Mesodermal cell (in vitro differentiated cells): ENCODE data around the gene AKAP7. TPM values are rescaled to one million over a fixed set of nuclear protein-coding genes. Genes with fewer than 3 reads are reported as not detected.
A peak's percentile ranks its signal among the peaks of the same experiment; 100 is the strongest.
"Not testable (repeated sequence)": the region's sequence is repeated elsewhere in the genome, so short reads cannot be mapped to it uniquely, and the experiment has no call there.

Source experiments
- H3K27ac ChIP-seq: 2 replicates; pipeline ENCODE4 v1.7.0; 2013; ENCODE audit warnings: mild to moderate bottlenecking, low read depth, low read length, moderate library complexity; ENCODE audit not compliant: severe bottlenecking
- H3K36me3 ChIP-seq: 2 replicates; pipeline ENCODE4 v1.7.1; 2013; ENCODE audit warnings: mild to moderate bottlenecking, low read length, moderate library complexity; ENCODE audit not compliant: control insufficient read depth, insufficient read depth
- H3K4me1 ChIP-seq: one replicate; pipeline ENCODE4 v1.7.1; 2013; ENCODE audit warnings: mild to moderate bottlenecking, low read length; ENCODE audit not compliant: insufficient read depth, control insufficient read depth, poor library complexity, severe bottlenecking
- H3K4me3 ChIP-seq: 2 replicates; pipeline ENCODE4 v1.7.0; 2013; ENCODE audit warnings: low read length, control low read depth, mild to moderate bottlenecking; ENCODE audit not compliant: insufficient read depth, poor library complexity, severe bottlenecking; ENCODE audit errors: extremely low read depth
- H3K9me3 ChIP-seq: 2 replicates; pipeline ENCODE4 v1.7.1; 2013; ENCODE audit warnings: mild to moderate bottlenecking, low read length, moderate library complexity; ENCODE audit not compliant: control insufficient read depth
- WGBS, 2 experiments: methylation state at CpG; one replicate each; pipeline ENCODE4 v1.1.5; 2013; ENCODE audit warnings: missing lambda C conversion rate in 2 of 2; ENCODE audit not compliant: insufficient coverage in 2 of 2; 5-methylcytosine and 5-hydroxymethylcytosine counted together
- polyA plus RNA-seq, 2 experiments: library from polyadenylated mRNA; stranded (reverse); fragments of 50-300 nt; gene quantifications; one replicate each; pipeline ENCODE4 v1.2.3, GENCODE V29; 2013

The AKAP7 gene
- polyA plus RNA-seq (2013, experiment 1 of 2) = 4.9 TPM
- polyA plus RNA-seq (2013, experiment 2 of 2) = 7.8 TPM

DNA sequence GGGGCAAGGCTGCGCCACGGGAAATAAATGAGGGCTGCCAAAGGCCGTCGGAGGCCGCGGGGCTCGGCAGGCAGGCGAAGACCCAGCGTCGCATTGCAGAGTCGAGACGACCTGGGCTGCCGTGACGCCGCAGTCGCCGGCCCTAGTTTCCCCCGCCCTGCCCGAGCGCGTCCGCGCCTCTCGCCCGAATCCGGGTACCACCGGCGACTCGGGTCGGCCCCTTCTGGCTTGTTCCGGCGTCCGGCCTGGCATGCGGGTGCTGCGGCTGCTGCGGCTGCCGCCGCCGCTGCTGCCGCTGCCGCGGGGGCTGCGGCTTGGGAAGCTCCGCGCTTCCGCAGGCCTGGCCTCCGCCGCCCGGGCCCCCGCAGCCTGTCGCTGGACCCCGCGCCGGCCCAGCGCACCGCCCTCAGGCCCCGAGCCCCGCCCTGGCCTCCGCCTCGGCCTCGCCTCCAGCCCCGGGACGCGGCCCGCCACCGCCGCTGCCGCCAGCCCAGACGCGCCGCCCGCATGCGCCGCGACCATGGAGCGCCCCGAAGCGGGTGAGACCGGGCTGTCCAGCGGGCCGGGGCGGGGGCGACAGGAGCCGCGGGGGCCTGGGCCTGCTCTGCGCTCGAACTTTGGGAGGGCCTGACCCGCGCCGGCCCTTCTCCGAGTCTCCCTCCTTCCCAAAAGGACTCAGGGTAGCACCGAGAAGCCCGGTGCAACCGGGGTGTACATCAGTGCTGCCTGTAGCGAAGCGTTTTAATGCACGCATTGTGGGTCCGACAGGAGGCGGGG is at the start of gene AKAP7:
AKAP7 (plus strand) TSS at position 224 of the 777 bp plus-strand sequence; CDS start at position 521, 297 bp downstream.
- WGBS, 2 experiments = 1% methylated on average over 66 to 74 of the region's 99 CpGs
- Histone ChIP-seq H3K27ac (peak within 1 kb of the TSS; percentile 54), H3K36me3 (no peaks in the 10 kb centered on the region), H3K4me3 (peak within 1 kb of the TSS; percentile 43), H3K4me1 (peaks cover 5% of the 10 kb centered on the region), H3K9me3 (no peaks in the 10 kb centered on the region)

GRCh38 chr6:131090339-131090738 is 44.9 kb upstream of the AKAP7 start:
- WGBS, 2 experiments = 92 to 93% methylated on average over 2 to 3 of the region's 3 CpGs

GRCh38 chr6:131091944-131092343 is 43.3 kb upstream of the AKAP7 start:
- H3K4me1 ChIP-seq, H3K27ac ChIP-seq, H3K4me3 ChIP-seq, H3K36me3 ChIP-seq, H3K9me3 ChIP-seq: not testable (repeated sequence)
- no CpG with 5 or more reads among the region's 7 CpGs for WGBS, 2 experiments

More at GRCh38 chr6:131090339-131090738, 44.9 kb upstream of the AKAP7 start:
- not testable (repeated sequence) for H3K27ac ChIP-seq, H3K9me3 ChIP-seq, H3K4me1 ChIP-seq, H3K4me3 ChIP-seq, H3K36me3 ChIP-seq

- H3K4me3 ChIP-seq = no peak overlapping the region
- 88 to 100% methylated on average over 1 of the region's 1 CpG for WGBS, 2 experiments
- H3K9me3 ChIP-seq = no peaks in the 10 kb centered on the region
- H3K36me3 ChIP-seq = no peaks in the 10 kb centered on the region
- H3K27ac ChIP-seq = no peak overlapping the region
- no peaks in the 10 kb centered on the region for H3K4me1 ChIP-seq
These were observed 41.9 kb upstream of the AKAP7 start for GRCh38 chr6:131093334-131093733.

GRCh38 chr6:131096786-131097185 is 38.5 kb upstream of the AKAP7 start:
- 80% methylated on average over 1 of the region's 3 CpGs; no CpG with 5 or more reads in 1 of the 2 experiments for WGBS, 2 experiments
- no peak overlapping the region for H3K4me3 ChIP-seq

DNA sequence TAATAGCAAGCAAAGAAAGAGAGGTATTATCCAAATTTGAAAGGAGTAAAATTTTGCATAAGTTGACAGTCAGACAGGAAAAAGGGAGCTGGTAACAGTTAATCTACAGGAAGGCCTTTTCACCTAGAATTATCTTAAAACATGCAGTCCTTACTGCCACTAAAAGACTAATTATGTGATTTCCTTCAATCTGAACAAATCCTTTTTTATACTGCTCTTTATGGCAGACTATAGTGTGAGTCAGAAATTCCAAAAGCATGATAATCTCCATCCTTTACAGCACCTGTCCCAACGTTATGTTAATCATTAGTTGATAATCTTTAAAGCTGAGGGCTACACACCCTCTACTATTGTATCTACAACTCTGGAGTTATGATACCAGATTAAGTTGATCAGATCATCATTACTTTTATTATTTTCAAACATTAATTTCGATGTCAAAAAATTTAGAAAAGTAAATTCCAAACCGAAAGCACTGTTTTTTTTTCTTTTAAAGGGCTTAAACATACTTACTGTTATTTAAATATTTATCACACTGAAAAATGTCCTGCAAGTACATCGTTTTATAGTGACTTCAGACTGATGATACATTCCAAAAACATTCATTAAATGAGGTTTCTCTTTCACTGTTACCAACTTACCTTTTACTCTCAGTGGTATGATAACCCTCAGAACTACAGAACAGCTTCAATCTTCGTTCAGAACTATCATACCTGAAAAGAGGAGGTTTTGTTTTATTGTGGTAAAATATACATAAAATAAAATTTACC is 33.2 kb upstream of the AKAP7 start:
- no peaks in the 10 kb centered on the region for H3K4me1 ChIP-seq
- no peak overlapping the region for H3K27ac ChIP-seq
- H3K36me3 ChIP-seq = no peaks in the 10 kb centered on the region
- no peak overlapping the region for H3K4me3 ChIP-seq
- WGBS, 2 experiments = no CpG with 5 or more reads among the region's 5 CpGs
- no peaks in the 10 kb centered on the region for H3K9me3 ChIP-seq

More at GRCh38 chr6:131096786-131097185, 38.5 kb upstream of the AKAP7 start:
- Histone ChIP-seq H3K27ac (no peak overlapping the region), H3K9me3 (no peaks in the 10 kb centered on the region), H3K36me3 (no peaks in the 10 kb centered on the region), H3K4me1 (no peaks in the 10 kb centered on the region)

DNA sequence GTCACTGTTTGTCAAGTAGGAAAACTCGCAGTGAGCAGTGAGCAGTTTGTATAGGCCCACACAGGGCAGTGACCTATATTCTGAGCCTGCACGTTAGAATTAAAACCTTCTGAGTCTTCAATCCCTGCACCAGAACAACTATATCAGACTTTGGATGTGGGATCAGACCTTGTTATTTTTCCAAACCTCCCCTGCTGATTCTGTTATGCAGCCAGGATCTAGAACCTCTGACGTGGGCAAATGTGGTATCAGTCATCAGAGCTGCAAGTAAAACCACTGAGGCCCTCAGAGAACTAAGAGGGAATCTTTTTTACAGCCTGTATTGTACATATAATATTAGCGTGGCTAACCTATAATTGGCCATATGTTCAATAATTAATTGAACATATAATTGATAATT is 32.0 kb upstream of the AKAP7 start:
- Histone ChIP-seq H3K4me1 (peaks cover 3% of the 10 kb centered on the region), H3K36me3 (no peaks in the 10 kb centered on the region), H3K4me3 (no peak overlapping the region), H3K9me3 (no peaks in the 10 kb centered on the region), H3K27ac (no peak overlapping the region)
- WGBS, 2 experiments = 83 to 100% methylated on average over 2 to 3 of the region's 4 CpGs

DNA sequence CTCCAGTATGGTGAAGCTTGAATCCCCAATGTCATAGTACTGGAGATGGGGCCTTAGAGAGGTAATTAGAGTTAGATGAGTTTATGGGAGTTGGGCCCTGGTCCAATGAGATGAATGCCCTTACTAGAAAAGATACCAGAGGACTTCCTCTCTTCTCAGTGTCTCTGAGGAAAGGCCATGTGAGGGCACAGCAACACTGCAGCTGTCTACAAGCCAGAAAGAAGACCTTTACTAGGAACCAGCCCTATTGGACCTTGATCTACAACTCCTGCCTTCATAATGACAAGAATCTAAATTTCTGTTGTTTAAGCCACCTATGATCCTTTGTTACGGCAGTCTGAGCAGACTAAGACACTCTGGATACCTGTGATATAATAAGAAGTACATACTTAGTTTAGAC is 31.4 kb upstream of the AKAP7 start:
- Histone ChIP-seq H3K4me3 (no peak overlapping the region), H3K4me1 (peaks cover 3% of the 10 kb centered on the region), H3K36me3 (no peaks in the 10 kb centered on the region), H3K9me3 (no peaks in the 10 kb centered on the region), H3K27ac (no peak overlapping the region)
- no CpG with 5 or more reads among the region's 1 CpG for WGBS, 2 experiments

GRCh38 chr6:131107151-131107550 is 28.1 kb upstream of the AKAP7 start:
- Histone ChIP-seq H3K27ac (peak overlapping the region; percentile 37), H3K4me1 (peaks cover 3% of the 10 kb centered on the region), H3K4me3 (no peak overlapping the region), H3K9me3 (no peaks in the 10 kb centered on the region), H3K36me3 (no peaks in the 10 kb centered on the region)
- WGBS, 2 experiments = 100% methylated on average over 1 of the region's 1 CpG; no CpG with 5 or more reads in 1 of the 2 experiments

DNA sequence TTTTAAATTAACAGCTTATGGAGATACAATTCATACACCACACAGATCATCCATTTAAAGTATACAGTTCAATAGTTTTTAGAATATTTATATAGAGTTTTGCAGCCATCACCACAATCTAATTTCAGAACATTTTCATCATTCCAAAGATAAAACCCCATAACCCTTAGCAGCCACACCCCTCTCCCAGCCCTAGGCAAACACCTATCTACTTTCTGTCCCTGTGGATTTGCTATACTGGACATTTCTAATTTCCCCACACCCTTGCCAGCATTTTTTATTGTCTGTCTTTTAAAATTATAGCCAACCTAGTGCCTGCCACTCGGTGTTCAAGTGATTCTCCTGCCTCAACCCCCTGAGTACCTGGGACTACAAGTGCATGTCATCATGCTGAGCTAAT is 23.0 kb upstream of the AKAP7 start:
- Histone ChIP-seq H3K27ac (no peak overlapping the region), H3K4me3 (no peak overlapping the region), H3K9me3 (no peaks in the 10 kb centered on the region), H3K36me3 (no peaks in the 10 kb centered on the region), H3K4me1 (peaks cover 3% of the 10 kb centered on the region)
- WGBS, 2 experiments = 86% methylated on average over 1 of the region's 1 CpG; no CpG with 5 or more reads in 1 of the 2 experiments
